Ureter (tissue), 1 donor: ENCODE data around the gene RTP5. TPM values are rescaled to one million over a fixed set of nuclear protein-coding genes. Genes with fewer than 3 reads are reported as not detected.

ENCODE experiments used
- DNase-seq: peaks from one replicate; pipeline ENCODE4 v3.0.0-alpha.2; 2020; ENCODE audit warnings: low spot score
- total RNA-seq: library from RNA; stranded (reverse); gene quantifications from one replicate; pipeline ENCODE4 v1.2.4, GENCODE V29; 2023
- donor health status: DM: yes; HTN: yes; CAD: no.

Gene RTP5
- total RNA-seq, 1 donor from 2014 or later = 0.21 TPM

GRCh38 chr2:241887806-241888522, 18.4 kb downstream of the RTP5 start:
- DNase-seq = no peak

GRCh38 chr2:241888641-241889040, 19.1 kb downstream of the RTP5 start:
- no peak for DNase-seq

GRCh38 chr2:241890524-241891235, 21.2 kb downstream of the RTP5 start:
- DNase-seq = no peak

- DNase-seq = no peak
Measured at GRCh38 chr2:241891315-241891987, 21.9 kb downstream of the RTP5 start.

GRCh38 chr2:241891988-241892298, 22.4 kb downstream of the RTP5 start:
- DNase-seq = no peak

GRCh38 chr2:241892299-241893137, 23.0 kb downstream of the RTP5 start:
- DNase-seq = no peak

GRCh38 chr2:241893265-241893664, 23.7 kb downstream of the RTP5 start:
- peak; percentile 39 for DNase-seq

- peak; percentile 45 for DNase-seq
Measured at GRCh38 chr2:241894056-241894641, 24.6 kb downstream of the RTP5 start.

GRCh38 chr2:241894681-241895426, 25.3 kb downstream of the RTP5 start:
- DNase-seq = peak; percentile 46

- DNase-seq = no peak
Measured at GRCh38 chr2:241895427-241895711, 25.8 kb downstream of the RTP5 start.

- DNase-seq = peak; percentile 79
Measured at GRCh38 chr2:241895712-241896641, 26.4 kb downstream of the RTP5 start.

- DNase-seq = no peak
Measured at GRCh38 chr2:241896746-241897201, 27.2 kb downstream of the RTP5 start.

GRCh38 chr2:241897231-241897916, 27.8 kb downstream of the RTP5 start:
- DNase-seq = no peak

- peak; percentile 40 for DNase-seq
Measured at GRCh38 chr2:241898463-241899270, 29.1 kb downstream of the RTP5 start.

GRCh38 chr2:241900251-241901017, 30.9 kb downstream of the RTP5 start:
- DNase-seq = no peak

- peak; percentile 41 for DNase-seq
Measured at GRCh38 chr2:241901018-241901380, 31.5 kb downstream of the RTP5 start.

- DNase-seq = peak; percentile 62
Measured at GRCh38 chr2:241901500-241902351, 32.2 kb downstream of the RTP5 start.
